GM21717 (cell line): ENCODE data around the gene SIPA1L2.

ENCODE experiments used
- ATAC-seq: cut with Tn5 transposase; IDR thresholded peaks from one replicate; pipeline ENCODE4 v1.9.1; 2021; ENCODE audit warnings: mild to moderate bottlenecking, moderate library complexity; ENCODE audit not compliant: unreplicated experiment

Gene SIPA1L2

GRCh38 chr1:232644209-232644608 is 14.3 kb upstream of the SIPA1L2 start:
- ATAC-seq, result no peak

GRCh38 chr1:232643251-232643650 is 13.3 kb upstream of the SIPA1L2 start:
- ATAC-seq, result no peak

- no peak for ATAC-seq
Measured at GRCh38 chr1:232641507-232641906, 11.6 kb upstream of the SIPA1L2 start.

GRCh38 chr1:232636799-232637198 is 6.9 kb upstream of the SIPA1L2 start:
- ATAC-seq, result no peak

- ATAC-seq, result peak; percentile 75
Measured at GRCh38 chr1:232635778-232636356, 5.9 kb upstream of the SIPA1L2 start.

- no peak for ATAC-seq
Measured at GRCh38 chr1:232635279-232635678, 5.3 kb upstream of the SIPA1L2 start.

- no peak for ATAC-seq
Measured at GRCh38 chr1:232634096-232634495, 4.2 kb upstream of the SIPA1L2 start.

- no peak for ATAC-seq
Measured at GRCh38 chr1:232630894-232631195, 912 bp upstream of the SIPA1L2 start.

- peak; percentile 40 for ATAC-seq
Measured at GRCh38 chr1:232629250-232630046, 485 bp downstream of the SIPA1L2 start.

- ATAC-seq, result no peak
Measured at GRCh38 chr1:232628335-232629249, 1.3 kb downstream of the SIPA1L2 start.

GRCh38 chr1:232627645-232628334 is 2.1 kb downstream of the SIPA1L2 start:
- ATAC-seq, result no peak

GRCh38 chr1:232627171-232627570 is 2.8 kb downstream of the SIPA1L2 start:
- no peak for ATAC-seq

GRCh38 chr1:232626452-232626851 is 3.5 kb downstream of the SIPA1L2 start:
- no peak for ATAC-seq

GRCh38 chr1:232625319-232625868 is 4.5 kb downstream of the SIPA1L2 start:
- ATAC-seq, result no peak

GRCh38 chr1:232624546-232625281 is 5.2 kb downstream of the SIPA1L2 start:
- ATAC-seq, result no peak

GRCh38 chr1:232622981-232623380 is 7.0 kb downstream of the SIPA1L2 start:
- no peak for ATAC-seq

GRCh38 chr1:232622378-232622777 is 7.6 kb downstream of the SIPA1L2 start:
- no peak for ATAC-seq

GRCh38 chr1:232621050-232621449 is 8.9 kb downstream of the SIPA1L2 start:
- ATAC-seq, result no peak

- no peak for ATAC-seq
Measured at GRCh38 chr1:232620356-232620969, 9.5 kb downstream of the SIPA1L2 start.

GRCh38 chr1:232617237-232617636 is 12.7 kb downstream of the SIPA1L2 start:
- no peak for ATAC-seq
